ENCODE results near the gene GAGE12J. TPM values are rescaled to one million over a fixed set of nuclear protein-coding genes. Genes with fewer than 3 reads are reported as not detected.
"Not testable (repeated sequence)": the region's sequence is repeated elsewhere in the genome, so short reads cannot be mapped to it uniquely, and the experiment has no call there.

GAGE12J gene
- total and polyA plus RNA-seq, 4 donors: not detected

DNA sequence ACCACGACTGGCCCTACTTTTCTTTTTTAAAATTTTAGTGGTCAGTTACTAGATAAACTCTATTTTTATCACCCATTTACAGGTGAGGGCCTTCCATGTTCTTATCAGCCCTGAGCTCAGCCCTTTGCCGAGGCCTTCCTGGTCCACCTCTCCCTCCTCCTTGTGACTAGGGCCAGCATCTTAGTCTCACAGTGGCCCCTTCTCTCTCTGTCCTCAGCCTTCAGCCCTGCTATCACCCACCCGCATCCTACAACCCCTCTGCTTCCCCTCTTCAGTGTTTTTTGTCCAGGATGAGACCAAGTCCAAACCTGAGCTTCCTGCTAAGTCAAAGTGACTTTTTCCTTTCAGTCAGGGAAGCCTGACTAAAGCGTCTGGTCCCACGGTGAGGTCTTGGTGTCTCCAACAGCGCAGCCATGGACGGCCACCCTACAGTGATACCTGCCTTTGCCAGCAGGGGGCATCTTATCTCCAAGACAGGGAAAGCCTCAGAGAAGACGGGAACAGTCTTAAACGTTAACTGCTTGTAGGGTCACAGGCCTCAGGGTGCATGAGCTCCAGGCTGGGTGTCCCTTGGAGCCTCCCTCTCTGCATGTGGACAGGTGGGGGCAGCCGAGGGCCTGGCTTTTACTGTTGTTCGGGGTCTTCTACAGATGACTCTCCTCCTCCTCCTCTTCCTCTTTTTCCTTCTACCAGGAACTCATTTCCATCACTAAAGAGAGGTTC is 30.1 kb upstream of the GAGE12J start:
- Histone ChIP-seq H3K27me3 (ENCODE audit: control insufficient read depth in 4 of 4, insufficient read depth in 4 of 4, low read length in 3 of 4) (no peaks in the 10 kb centered on the region), H3K9ac (ENCODE audit: low read depth in 1 of 2, low read length in 2 of 2) (no peak overlapping the region), H3K27ac (ENCODE audit: low read depth in 1 of 2, low read length in 2 of 2) (no peak overlapping the region), H3K9me3 (ENCODE audit: control insufficient read depth in 4 of 4, low read length in 3 of 4) (no peaks in the 10 kb centered on the region), H3K4me1 (ENCODE audit: control insufficient read depth in 4 of 4, insufficient read depth in 4 of 4, low read length in 3 of 4) (peaks cover 0 to 4% (median under 1%) of the 10 kb centered on the region in 4 donors), H3K36me3 (ENCODE audit: control insufficient read depth in 4 of 4, insufficient read depth in 3 of 4, low read depth in 1 of 4, low read length in 3 of 4) (no peaks in the 10 kb centered on the region), H3K4me3 (ENCODE audit: low read depth in 1 of 3, low read length in 3 of 3) (no peak overlapping the region)
- 21% methylated on average over 11 of the region's 11 CpGs for WGBS
- DNase-seq (ENCODE audit: low spot score): peak; percentile 68
- TF ChIP-seq, protein P1, sequence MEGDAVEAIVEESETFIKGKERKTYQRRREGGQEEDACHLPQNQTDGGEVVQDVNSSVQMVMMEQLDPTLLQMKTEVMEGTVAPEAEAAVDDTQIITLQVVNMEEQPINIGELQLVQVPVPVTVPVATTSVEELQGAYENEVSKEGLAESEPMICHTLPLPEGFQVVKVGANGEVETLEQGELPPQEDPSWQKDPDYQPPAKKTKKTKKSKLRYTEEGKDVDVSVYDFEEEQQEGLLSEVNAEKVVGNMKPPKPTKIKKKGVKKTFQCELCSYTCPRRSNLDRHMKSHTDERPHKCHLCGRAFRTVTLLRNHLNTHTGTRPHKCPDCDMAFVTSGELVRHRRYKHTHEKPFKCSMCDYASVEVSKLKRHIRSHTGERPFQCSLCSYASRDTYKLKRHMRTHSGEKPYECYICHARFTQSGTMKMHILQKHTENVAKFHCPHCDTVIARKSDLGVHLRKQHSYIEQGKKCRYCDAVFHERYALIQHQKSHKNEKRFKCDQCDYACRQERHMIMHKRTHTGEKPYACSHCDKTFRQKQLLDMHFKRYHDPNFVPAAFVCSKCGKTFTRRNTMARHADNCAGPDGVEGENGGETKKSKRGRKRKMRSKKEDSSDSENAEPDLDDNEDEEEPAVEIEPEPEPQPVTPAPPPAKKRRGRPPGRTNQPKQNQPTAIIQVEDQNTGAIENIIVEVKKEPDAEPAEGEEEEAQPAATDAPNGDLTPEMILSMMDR (IDR thresholded peaks at IDR 0.05; ENCODE audit: low read depth, low read length, missing input control): peak; percentile 54
- no peak for TF ChIP-seq SP1 (IDR thresholded peaks at IDR 0.05)
- peak; percentile 61 to 77 for TF ChIP-seq RAD21 (IDR thresholded peaks at IDR 0.05)

DNA sequence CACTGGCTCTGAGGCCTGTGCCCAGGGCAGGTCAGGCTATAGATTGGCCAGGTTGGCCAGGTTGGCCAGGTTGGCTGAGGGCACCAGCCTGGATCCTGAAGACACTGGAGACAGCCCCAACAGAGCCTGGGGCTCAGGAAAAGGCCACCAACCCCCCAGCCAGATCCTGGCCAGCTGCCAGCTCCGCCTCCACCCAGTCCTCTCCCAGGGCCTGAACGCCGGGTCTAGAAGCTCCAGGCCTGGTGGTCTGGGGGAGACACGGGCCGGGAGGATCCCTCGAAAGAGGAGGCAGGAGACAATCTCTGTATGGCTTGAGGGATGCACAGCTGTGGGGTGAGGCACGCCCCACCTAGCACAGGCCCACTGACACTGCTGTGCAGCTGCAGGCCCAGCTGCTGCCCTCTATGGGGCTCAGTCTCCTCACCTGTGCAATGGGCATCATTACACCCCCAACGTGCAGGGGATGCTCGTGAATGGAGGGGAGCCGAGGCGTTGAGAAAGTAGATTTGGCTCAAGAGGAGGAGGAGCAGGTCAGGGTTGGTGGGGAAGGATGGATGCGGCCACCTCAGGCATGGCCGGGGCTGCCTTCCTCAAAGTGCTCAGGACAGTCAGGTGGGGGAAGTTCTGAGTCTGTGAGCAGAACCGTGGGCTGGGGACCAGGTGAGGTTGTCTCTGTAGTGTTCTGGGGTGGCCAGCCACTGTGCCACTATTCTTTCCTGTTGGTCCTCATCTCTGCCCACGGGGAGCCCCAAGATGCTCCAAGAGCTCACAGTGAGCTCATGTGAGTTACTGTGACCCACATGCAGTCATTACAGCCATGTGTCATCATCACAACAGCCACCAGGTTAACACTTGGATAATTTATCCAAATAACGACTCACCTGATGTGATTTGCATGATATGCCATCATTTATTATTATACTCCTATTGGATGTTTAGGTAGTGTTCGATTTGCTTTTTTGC is 29.2 kb upstream of the GAGE12J start:
- TF ChIP-seq NR2F2 (IDR thresholded peaks at IDR 0.05) (no peak), JUND (IDR thresholded peaks at IDR 0.05) (no peak)
- TF ChIP-seq, protein P1 (IDR thresholded peaks at IDR 0.05; ENCODE audit: low read depth, low read length, missing input control): no peak
- H3K9me3 ChIP-seq (ENCODE audit: control insufficient read depth in 4 of 4, low read length in 3 of 4): no peaks in the 10 kb centered on the region
- no peak overlapping the region for H3K4me3 ChIP-seq (ENCODE audit: low read depth in 1 of 3, low read length in 3 of 3)
- no peak for DNase-seq (ENCODE audit: low spot score)
- peaks cover 0 to 4% (median under 1%) of the 10 kb centered on the region in 4 donors for H3K4me1 ChIP-seq (ENCODE audit: control insufficient read depth in 4 of 4, insufficient read depth in 4 of 4, low read length in 3 of 4)
- no peak overlapping the region for H3K27ac ChIP-seq (ENCODE audit: low read depth in 1 of 2, low read length in 2 of 2)
- H3K36me3 ChIP-seq (ENCODE audit: control insufficient read depth in 4 of 4, insufficient read depth in 3 of 4, low read depth in 1 of 4, low read length in 3 of 4): no peaks in the 10 kb centered on the region
- 86% methylated on average over 17 of the region's 17 CpGs for WGBS
- H3K27me3 ChIP-seq (ENCODE audit: control insufficient read depth in 4 of 4, insufficient read depth in 4 of 4, low read length in 3 of 4): no peaks in the 10 kb centered on the region
- H3K9ac ChIP-seq (ENCODE audit: low read depth in 1 of 2, low read length in 2 of 2): no peak overlapping the region

GRCh38 chrX:49299293-49299692 is 22.5 kb upstream of the GAGE12J start:
- DNase-seq (ENCODE audit: low spot score); H3K9me3 ChIP-seq (ENCODE audit: control insufficient read depth in 4 of 4, low read length in 3 of 4); H3K9ac ChIP-seq (ENCODE audit: low read depth in 1 of 2, low read length in 2 of 2); H3K36me3 ChIP-seq (ENCODE audit: control insufficient read depth in 4 of 4, insufficient read depth in 3 of 4, low read depth in 1 of 4, low read length in 3 of 4); H3K4me3 ChIP-seq (ENCODE audit: low read depth in 1 of 3, low read length in 3 of 3); H3K27me3 ChIP-seq (ENCODE audit: control insufficient read depth in 4 of 4, insufficient read depth in 4 of 4, low read length in 3 of 4); H3K4me1 ChIP-seq (ENCODE audit: control insufficient read depth in 4 of 4, insufficient read depth in 4 of 4, low read length in 3 of 4); H3K27ac ChIP-seq (ENCODE audit: low read depth in 1 of 2, low read length in 2 of 2): not testable (repeated sequence)
- 92% methylated on average over 5 of the region's 5 CpGs for WGBS

All from liver (tissue), 9 donors.